Activated CD8-positive, alpha-beta T cell treated with anti-CD3 and anti-CD28 coated beads, Interleukin-2, amount 10 ng/mL, durations not matched to agents 7 days and 5 days (primary cell): ENCODE results near the gene GIMAP5. TPM values are rescaled to one million over a fixed set of nuclear protein-coding genes. Genes with fewer than 3 reads are reported as not detected.

ENCODE experiments used
- ATAC-seq: fragments of 150-1000 bp; cut with Tn5 transposase; one replicate; pipeline ENCODE4 v1.10.0; 2021; ENCODE audit warnings: moderate library complexity
- CTCF ChIA-PET: fragments of 350-600 bp; sonication (Branson Sonifier 250); formaldehyde crosslinking; loops from one replicate; lab custom pipeline; 2021; ENCODE audit warnings: antibody characterized with exemption; lab: Charles Lee
- POLR2A ChIA-PET: fragments of 350-600 bp; sonication (Branson Sonifier 250); formaldehyde crosslinking; loops from one replicate; lab custom pipeline; 2021; ENCODE audit warnings: antibody characterized with exemption; lab: Charles Lee
- DNase-seq: peaks from one replicate; pipeline ENCODE4 v3.0.0-alpha.2; 2020
- H3K27ac Mint-ChIP-seq: one replicate; pipeline ENCODE4 v1.8.0; 2021; ENCODE audit warnings: mild to moderate bottlenecking, mixed read lengths
- H3K27me3 Mint-ChIP-seq: one replicate; pipeline ENCODE4 v1.8.0; 2021; ENCODE audit warnings: low read depth, mixed read lengths
- H3K36me3 Mint-ChIP-seq: one replicate; pipeline ENCODE4 v1.8.0; 2021; ENCODE audit warnings: low read depth, mixed read lengths
- H3K4me1 Mint-ChIP-seq: one replicate; pipeline ENCODE4 v1.8.0; 2021; ENCODE audit warnings: low read depth, mixed read lengths
- H3K4me3 Mint-ChIP-seq: one replicate; pipeline ENCODE4 v1.8.0; 2021; ENCODE audit warnings: mild to moderate bottlenecking, mixed read lengths
- H3K9me3 Mint-ChIP-seq: one replicate; pipeline ENCODE4 v1.8.0; 2022; ENCODE audit warnings: mixed read lengths; ENCODE audit not compliant: insufficient read depth
- total RNA-seq, 2 experiments: library from RNA; stranded (reverse); gene quantifications; one replicate each; pipeline ENCODE4 v1.2.3, GENCODE V29; 2021

The GIMAP5 gene
- total RNA-seq, 2 experiments from 2014 or later = 56.3 to 63.3 TPM

GRCh38 chr7:150719960-150720891 is 17.0 kb upstream of the GIMAP5 start:
- Mint-ChIP-seq H3K27ac (peak overlapping the region; percentile 87), H3K4me1 (peaks cover 63% of the 10 kb centered on the region), H3K27me3 (no peaks in the 10 kb centered on the region), H3K4me3 (peak overlapping the region; percentile 97), H3K36me3 (peaks cover 87% of the 10 kb centered on the region), H3K9me3 (peaks cover 4% of the 10 kb centered on the region)
- ATAC-seq = no peak
- no peak for DNase-seq
- CTCF ChIA-PET = interaction anchor here (0.7 to 1.2 kb wide), 2 partner anchors 10 to 11 kb away, joined by 3 to 4 read pairs; no protein-coding TSS in a partner anchor
- POLR2A ChIA-PET = interaction anchor here (0.9 to 2.0 kb wide), 3 partner anchors 10 to 153 kb away, joined by 3 to 6 read pairs (median 4); partner anchors contain the start of gene GIMAP4

- Mint-ChIP-seq H3K9me3 (peaks cover 10% of the 10 kb centered on the region), H3K4me3 (peak overlapping the region; percentile 16), H3K36me3 (peaks cover 95% of the 10 kb centered on the region), H3K27ac (no peak overlapping the region), H3K4me1 (peaks cover 60% of the 10 kb centered on the region), H3K27me3 (no peaks in the 10 kb centered on the region)
- ChIA-PET POLR2A (interaction anchor here (0.7 to 2.0 kb wide), 4 partner anchors 8 to 203 kb away, joined by 3 to 6 read pairs (median 4); no protein-coding TSS in a partner anchor), CTCF (interaction anchor here (0.6 to 2.2 kb wide), 2 partner anchors 154 to 273 kb away, joined by 3 to 5 read pairs; no protein-coding TSS in a partner anchor)
- DNase-seq = no peak
- no peak for ATAC-seq
Measured at GRCh38 chr7:150721970-150722373, 15.2 kb upstream of the GIMAP5 start.

GRCh38 chr7:150722431-150722931 is 14.7 kb upstream of the GIMAP5 start:
- Mint-ChIP-seq H3K36me3 (peaks cover 96% of the 10 kb centered on the region), H3K4me1 (peaks cover 60% of the 10 kb centered on the region), H3K4me3 (peak overlapping the region; percentile 16), H3K27me3 (no peaks in the 10 kb centered on the region), H3K27ac (peak overlapping the region; percentile 2), H3K9me3 (peaks cover 12% of the 10 kb centered on the region)
- ATAC-seq (no peak), DNase-seq (no peak)
- ChIA-PET CTCF (interaction anchor here (0.6 to 2.2 kb wide), 2 partner anchors 154 to 274 kb away, joined by 3 to 5 read pairs; no protein-coding TSS in a partner anchor), POLR2A (interaction anchor here (0.7 to 2.0 kb wide), 4 partner anchors 8 to 203 kb away, joined by 3 to 4 read pairs (median 3); partner anchors contain the start of gene GIMAP6)

- Mint-ChIP-seq H3K9me3 (peaks cover 21% of the 10 kb centered on the region), H3K4me3 (no peak overlapping the region), H3K4me1 (peaks cover 60% of the 10 kb centered on the region), H3K36me3 (peaks cover 96% of the 10 kb centered on the region), H3K27me3 (no peaks in the 10 kb centered on the region), H3K27ac (peak overlapping the region; percentile 15)
- ATAC-seq = no peak
- no peak for DNase-seq
- CTCF ChIA-PET = interaction anchor here (0.7 to 2.2 kb wide), 3 partner anchors 9 to 275 kb away, joined by 3 to 5 read pairs (median 3); no protein-coding TSS in a partner anchor
- POLR2A ChIA-PET = interaction anchor here (1.2 to 1.3 kb wide), 2 partner anchors 56 to 91 kb away, joined by 3 read pairs; partner anchors contain the start of gene GIMAP6
Measured at GRCh38 chr7:150723467-150723866, 13.8 kb upstream of the GIMAP5 start.

GRCh38 chr7:150727381-150727780 is 9.8 kb upstream of the GIMAP5 start:
- Mint-ChIP-seq H3K9me3 (peaks cover 24% of the 10 kb centered on the region), H3K36me3 (peaks cover 75% of the 10 kb centered on the region), H3K4me3 (no peak overlapping the region), H3K27me3 (no peaks in the 10 kb centered on the region), H3K4me1 (peaks cover 57% of the 10 kb centered on the region), H3K27ac (peak overlapping the region; percentile 4)
- POLR2A ChIA-PET = interaction anchor here (0.7 kb wide), 1 partner anchor 10 kb away, joined by 3 read pairs; the partner anchor contains the start of gene GIMAP5
- ATAC-seq (no peak), DNase-seq (no peak)
- CTCF ChIA-PET = interaction anchor here (0.9 to 1.2 kb wide), 3 partner anchors 11 to 278 kb away, joined by 3 to 10 read pairs (median 5); partner anchors contain the start of gene GIMAP1

GRCh38 chr7:150728011-150728410 is 9.2 kb upstream of the GIMAP5 start:
- H3K27ac Mint-ChIP-seq = peak overlapping the region; percentile 4

GRCh38 chr7:150728609-150729008 is 8.6 kb upstream of the GIMAP5 start:
- H3K4me3 Mint-ChIP-seq = no peak overlapping the region
- CTCF ChIA-PET = interaction anchor here (0.9 to 1.5 kb wide), 2 partner anchors 13 to 97 kb away, joined by 4 to 5 read pairs; partner anchors contain the start of gene GIMAP6
- H3K27ac Mint-ChIP-seq = no peak overlapping the region

More at GRCh38 chr7:150728011-150728410, 9.2 kb upstream of the GIMAP5 start:
- peaks cover 69% of the 10 kb centered on the region for H3K36me3 Mint-ChIP-seq
- POLR2A ChIA-PET = no interaction called here
- H3K9me3 Mint-ChIP-seq = peaks cover 24% of the 10 kb centered on the region
- CTCF ChIA-PET = interaction anchor here (0.9 to 1.5 kb wide), 4 partner anchors 10 to 279 kb away, joined by 3 to 10 read pairs (median 4); partner anchors contain the start of genes GIMAP1 and GIMAP6
- no peaks in the 10 kb centered on the region for H3K27me3 Mint-ChIP-seq
- ATAC-seq (no peak), DNase-seq (no peak)
- H3K4me1 Mint-ChIP-seq = peaks cover 58% of the 10 kb centered on the region
- H3K4me3 Mint-ChIP-seq = no peak overlapping the region

GRCh38 chr7:150731916-150732315 is 5.3 kb upstream of the GIMAP5 start:
- no peaks in the 10 kb centered on the region for H3K27me3 Mint-ChIP-seq
- H3K4me1 Mint-ChIP-seq = peaks cover 80% of the 10 kb centered on the region
- peak overlapping the region; percentile 49 for H3K4me3 Mint-ChIP-seq
- peak; percentile 62 for ATAC-seq
- H3K9me3 Mint-ChIP-seq = peaks cover 18% of the 10 kb centered on the region
- ChIA-PET CTCF (interaction anchor here (1.0 to 4.1 kb wide), 6 partner anchors 9 to 282 kb away, joined by 3 to 22 read pairs (median 12); partner anchors contain the start of genes GIMAP1, GIMAP2, GIMAP4 and GIMAP8), POLR2A (interaction anchor here (0.6 to 3.6 kb wide), 17 partner anchors 10 to 860 kb away, joined by 3 to 21 read pairs (median 4); partner anchors contain the start of genes GIMAP1, GIMAP2, GIMAP6 and GIMAP7)
- peak; percentile 60 for DNase-seq
- peak overlapping the region; percentile 83 for H3K27ac Mint-ChIP-seq
- peaks cover 36% of the 10 kb centered on the region for H3K36me3 Mint-ChIP-seq

More at GRCh38 chr7:150728609-150729008, 8.6 kb upstream of the GIMAP5 start:
- H3K36me3 Mint-ChIP-seq = peaks cover 63% of the 10 kb centered on the region
- H3K9me3 Mint-ChIP-seq = peaks cover 24% of the 10 kb centered on the region
- peaks cover 59% of the 10 kb centered on the region for H3K4me1 Mint-ChIP-seq
- POLR2A ChIA-PET = interaction anchor here (0.9 kb wide), 1 partner anchor 10 kb away, joined by 5 read pairs; no protein-coding TSS in a partner anchor
- DNase-seq (no peak), ATAC-seq (no peak)
- H3K27me3 Mint-ChIP-seq = no peaks in the 10 kb centered on the region

GRCh38 chr7:150732786-150733481 is 4.3 kb upstream of the GIMAP5 start:
- Mint-ChIP-seq H3K27ac (peak overlapping the region; percentile 77), H3K36me3 (peaks cover 33% of the 10 kb centered on the region), H3K4me1 (peaks cover 82% of the 10 kb centered on the region), H3K9me3 (peaks cover 11% of the 10 kb centered on the region), H3K4me3 (peak overlapping the region; percentile 6), H3K27me3 (no peaks in the 10 kb centered on the region)
- DNase-seq = peak; percentile 27
- POLR2A ChIA-PET = interaction anchor here (0.7 to 3.6 kb wide), 14 partner anchors 9 to 231 kb away, joined by 3 to 21 read pairs (median 5); partner anchors contain the start of genes GIMAP1, GIMAP2, GIMAP6 and GIMAP7
- CTCF ChIA-PET = interaction anchor here (0.8 to 4.1 kb wide), 10 partner anchors 10 to 283 kb away, joined by 3 to 22 read pairs (median 4); partner anchors contain the start of genes GIMAP1, GIMAP2, GIMAP4 and GIMAP8
- peak; percentile 13 for ATAC-seq

GRCh38 chr7:150733482-150734095 is 3.6 kb upstream of the GIMAP5 start:
- H3K36me3 Mint-ChIP-seq = peaks cover 33% of the 10 kb centered on the region
- H3K9me3 Mint-ChIP-seq = peaks cover 5% of the 10 kb centered on the region
- H3K27me3 Mint-ChIP-seq = no peaks in the 10 kb centered on the region
- ATAC-seq = no peak
- DNase-seq = peak; percentile 19
- ChIA-PET CTCF (interaction anchor here (1.2 to 4.1 kb wide), 6 partner anchors 9 to 284 kb away, joined by 4 to 22 read pairs (median 12); partner anchors contain the start of genes GIMAP1, GIMAP2, GIMAP4 and GIMAP8), POLR2A (interaction anchor here (0.7 to 3.6 kb wide), 6 partner anchors 8 to 230 kb away, joined by 3 to 21 read pairs (median 5); partner anchors contain the start of genes GIMAP1 and GIMAP6)
- peaks cover 79% of the 10 kb centered on the region for H3K4me1 Mint-ChIP-seq
- no peak overlapping the region for H3K4me3 Mint-ChIP-seq
- peak overlapping the region; percentile 77 for H3K27ac Mint-ChIP-seq
